HG03558 (cell line): ENCODE results near the gene DNAJC4.

Experiments used
- ATAC-seq: cut with Tn5 transposase; IDR thresholded peaks from one replicate; pipeline ENCODE4 v1.9.1; 2021; ENCODE audit warnings: moderate number of reproducible peaks; ENCODE audit not compliant: unreplicated experiment; ENCODE audit errors: extremely low read depth

DNAJC4 gene

DNA sequence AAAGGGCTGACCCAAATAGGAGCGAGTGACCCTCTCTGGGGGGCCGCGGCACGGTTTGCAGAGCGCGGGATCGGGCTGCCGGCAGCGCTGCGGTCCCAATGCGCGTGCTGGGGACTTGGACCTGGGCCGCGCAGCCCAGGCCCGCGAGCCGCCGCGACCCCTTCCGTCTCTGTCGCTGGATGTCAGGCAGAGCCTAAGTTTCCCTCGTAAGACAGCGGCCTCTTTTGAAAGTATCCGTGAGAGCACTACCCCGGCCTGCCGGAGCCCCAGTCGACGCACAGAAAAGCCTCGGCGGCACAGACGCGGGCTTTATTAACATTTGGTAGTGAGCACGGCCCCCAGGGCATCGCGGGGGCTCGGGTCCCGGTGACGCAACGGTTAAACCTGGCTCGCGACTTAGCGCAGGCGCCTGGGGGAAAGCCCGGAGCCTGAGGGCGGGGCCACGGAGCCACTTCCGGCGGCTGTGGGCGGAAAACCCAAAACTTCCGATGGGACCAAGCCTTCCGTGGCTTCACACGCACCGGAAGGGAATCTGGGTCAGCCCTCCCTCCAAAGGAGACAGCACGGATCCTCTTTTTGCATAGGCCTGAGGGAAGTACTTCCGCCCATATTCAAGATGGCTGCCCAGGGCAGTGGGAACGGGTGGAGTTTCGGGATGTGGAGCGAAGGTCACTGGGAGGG is 39.3 kb downstream of the DNAJC4 start:
- peak; percentile 34 for ATAC-seq

DNA sequence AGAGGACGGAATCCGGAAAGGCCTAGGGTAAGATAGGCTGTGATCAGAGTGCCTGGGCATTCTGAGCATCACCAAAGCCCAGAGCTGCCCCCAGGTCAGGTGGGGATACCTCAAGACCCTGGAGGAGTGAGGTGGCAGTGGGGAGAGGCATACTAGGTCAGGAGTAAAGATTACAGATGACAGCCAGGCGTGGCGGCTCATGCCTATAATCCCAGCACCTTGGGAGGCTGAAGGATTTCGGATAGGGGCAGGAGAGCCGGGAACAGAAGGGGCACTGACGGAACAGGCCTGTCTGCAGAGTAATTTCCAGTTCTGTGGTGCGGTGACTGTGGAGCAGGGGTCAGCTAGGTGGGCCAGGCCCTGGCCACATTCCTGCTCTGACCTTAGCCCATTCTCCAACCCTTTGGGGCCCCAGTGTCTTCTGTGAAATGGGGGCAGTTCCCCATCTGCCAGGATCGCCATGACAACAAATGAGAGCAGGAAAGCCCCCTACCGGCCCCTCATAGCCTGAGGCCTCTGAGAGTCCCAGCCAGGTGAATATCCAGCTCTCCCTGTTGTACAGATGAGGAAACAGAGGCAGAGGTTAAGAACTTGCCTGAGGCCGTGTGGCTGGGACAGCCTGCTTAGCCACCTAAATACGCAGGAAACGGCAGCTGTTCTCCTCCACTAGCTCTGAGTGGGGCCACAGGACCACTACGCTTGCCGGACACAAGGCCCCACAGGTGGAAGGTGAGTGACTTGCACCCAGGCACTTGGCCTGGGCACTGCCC is 44.9 kb downstream of the DNAJC4 start:
- ATAC-seq: no peak

DNA sequence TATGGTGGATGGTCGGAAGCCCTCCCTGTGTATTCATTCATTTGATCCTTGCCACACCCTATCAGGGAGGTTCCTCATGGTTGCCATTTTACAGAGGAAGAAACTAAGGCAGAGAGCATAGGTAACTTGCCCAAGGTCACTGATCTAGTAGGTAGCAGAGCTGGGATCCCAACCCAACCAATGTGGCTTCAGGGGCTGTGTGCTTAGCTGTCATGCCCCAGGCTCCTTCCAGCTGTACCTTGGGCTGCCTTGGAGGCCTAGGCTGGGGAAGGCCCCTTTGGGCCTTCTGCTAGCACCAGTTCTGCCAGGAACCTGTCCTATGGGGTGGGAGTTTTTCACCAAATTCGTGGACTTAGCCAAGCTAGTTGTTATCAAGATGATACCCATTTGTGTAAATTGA is 45.5 kb downstream of the DNAJC4 start:
- ATAC-seq: no peak

DNA sequence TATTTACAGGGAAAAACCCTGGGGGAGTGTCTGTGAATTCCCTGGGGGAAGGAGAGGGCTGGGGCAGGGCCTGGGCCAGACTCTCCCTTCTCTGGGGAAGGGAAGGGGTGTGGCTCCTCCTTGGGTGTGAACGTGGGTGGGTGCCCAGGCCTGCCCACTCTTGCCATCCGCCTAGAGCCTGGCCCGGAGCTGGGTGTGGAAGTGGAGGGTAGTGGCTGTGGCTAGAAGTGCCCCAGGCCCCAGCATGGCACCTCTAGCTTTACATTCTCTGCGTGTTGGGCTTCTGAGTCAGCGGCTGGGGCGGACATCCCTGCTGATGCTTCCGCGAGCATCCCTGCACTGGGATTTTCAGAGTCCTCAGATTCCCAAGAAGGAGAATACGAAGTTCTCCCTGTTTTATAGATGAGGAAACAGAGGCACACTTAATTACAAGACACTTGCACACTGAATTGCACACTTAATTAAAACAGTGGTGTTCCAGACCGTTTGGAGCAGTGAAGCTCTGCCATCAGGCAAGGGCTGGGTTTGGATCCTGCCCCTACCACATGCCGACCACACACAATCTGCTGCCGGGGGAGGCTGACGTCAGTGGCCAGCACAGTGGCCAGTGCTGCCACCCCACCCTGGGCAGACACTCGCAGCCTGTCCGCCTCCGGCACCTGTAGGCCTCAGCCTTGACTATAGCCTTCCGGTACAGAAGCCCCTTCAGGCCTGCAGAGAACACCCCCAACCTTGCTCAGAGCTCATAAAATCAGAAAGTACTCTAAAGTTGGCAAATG is 46.5 kb downstream of the DNAJC4 start:
- ATAC-seq: no peak

DNA sequence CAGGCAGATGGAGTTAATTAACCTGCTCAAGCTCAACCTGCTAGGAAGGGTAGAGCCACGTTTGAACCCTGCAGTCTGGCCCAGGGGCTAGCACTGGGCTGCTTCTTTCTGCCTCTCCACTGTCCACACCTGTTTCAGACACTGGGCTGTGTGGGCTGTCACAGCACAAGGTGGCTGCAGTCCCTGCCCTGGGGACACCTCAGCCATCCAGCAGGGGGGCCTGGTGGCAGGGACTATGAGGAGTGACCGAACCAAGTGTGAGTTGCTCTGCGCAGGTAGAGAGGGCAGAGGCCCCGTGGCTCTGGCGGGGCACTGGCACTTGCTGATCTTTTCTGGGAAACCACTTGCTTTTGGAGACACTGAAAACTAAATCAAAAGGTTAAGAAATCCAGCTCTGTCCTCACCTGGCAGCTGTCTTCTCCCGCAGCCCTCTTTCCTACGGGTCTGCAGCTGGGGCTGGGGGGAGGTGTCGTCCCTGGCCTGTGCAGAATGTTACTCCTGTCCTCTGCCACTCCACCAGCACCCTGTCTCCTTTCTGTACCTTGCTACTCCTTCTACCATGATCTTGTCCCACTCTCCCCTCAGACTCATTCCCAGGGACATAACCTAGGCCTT is 48.3 kb downstream of the DNAJC4 start:
- ATAC-seq: no peak

DNA sequence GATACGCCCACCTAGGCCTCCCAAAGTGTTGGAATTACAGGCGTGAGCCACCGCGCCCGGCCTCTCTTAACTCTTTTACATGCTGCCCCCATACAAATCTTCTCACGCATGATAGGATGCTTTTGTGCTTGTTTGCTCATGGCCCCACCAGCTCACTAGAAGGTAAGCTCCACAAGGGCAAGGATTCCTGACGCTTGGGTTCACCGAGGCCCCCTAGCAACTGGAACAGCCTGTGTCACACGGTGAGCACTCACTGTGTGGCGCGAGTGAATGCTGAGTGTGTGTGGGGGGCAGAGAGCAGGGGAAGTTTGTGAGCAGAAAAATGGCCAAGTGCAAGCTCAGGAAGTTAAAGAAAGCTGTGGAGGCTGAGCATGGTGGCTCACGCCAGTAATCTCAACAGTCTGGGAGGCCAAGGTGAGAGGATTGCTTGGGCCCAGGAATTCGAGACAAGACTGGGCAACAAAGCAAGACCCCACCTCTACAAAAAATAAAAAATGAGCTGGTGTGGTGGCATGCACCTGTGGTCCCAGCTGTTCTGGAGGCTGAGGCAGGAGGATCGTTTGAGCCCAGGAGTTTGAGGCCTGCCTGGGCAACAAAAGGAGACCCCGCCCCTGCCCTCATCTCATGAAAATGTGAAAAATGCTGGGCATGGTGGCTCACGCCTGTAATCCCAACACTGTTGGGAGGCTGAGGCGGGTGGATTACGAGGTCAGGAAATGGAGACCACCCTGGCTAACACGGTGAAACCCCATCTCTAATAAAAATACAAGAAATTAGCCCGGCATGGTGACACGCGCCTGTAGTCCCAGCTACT is 51.8 kb downstream of the DNAJC4 start:
- ATAC-seq: no peak

DNA sequence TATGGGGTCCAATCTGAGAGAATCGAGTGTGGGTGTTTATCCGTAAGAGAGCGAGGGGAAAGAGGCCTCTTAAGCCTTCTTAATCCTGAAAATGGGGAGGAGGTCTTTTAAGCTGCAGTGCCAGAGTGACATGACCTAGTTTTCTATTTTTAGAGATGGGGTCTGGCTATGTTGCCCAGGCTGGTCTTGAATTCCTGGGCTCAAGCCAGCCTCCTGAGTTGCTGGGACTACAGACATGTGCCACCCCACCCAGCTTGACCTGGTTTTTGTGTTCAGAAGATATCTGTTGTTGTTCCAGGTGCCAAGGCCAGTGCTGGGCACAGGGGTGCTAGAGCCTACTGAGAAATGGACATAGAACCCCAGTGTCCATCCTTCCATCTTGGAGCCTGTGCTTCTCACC is 52.7 kb downstream of the DNAJC4 start:
- ATAC-seq: no peak
